ENCODE measurements around the gene TGFBRAP1.

The TGFBRAP1 gene

GRCh38 chr2:105249181-105249580, 80.4 kb downstream of the TGFBRAP1 start:
- H3K4me3 ChIP-seq (ENCODE audit: low read depth, low read length) = no peak overlapping the region
- DNase-seq (ENCODE audit: low read depth) = no peak

- H3K4me3 ChIP-seq (ENCODE audit: low read depth, low read length) = no peak overlapping the region
- DNase-seq (ENCODE audit: low read depth) = peak; percentile 23
These were observed 81.0 kb downstream of the TGFBRAP1 start for GRCh38 chr2:105248316-105249070.

- no peak overlapping the region for H3K4me3 ChIP-seq (ENCODE audit: low read depth, low read length)
- no peak for DNase-seq (ENCODE audit: low read depth)
These were observed 85.1 kb downstream of the TGFBRAP1 start for GRCh38 chr2:105244451-105244850.

- DNase-seq (ENCODE audit: low read depth) = no peak
- H3K4me3 ChIP-seq (ENCODE audit: low read depth, low read length) = no peak overlapping the region
These were observed 85.6 kb downstream of the TGFBRAP1 start for GRCh38 chr2:105243961-105244360.

GRCh38 chr2:105242286-105242993, 87.1 kb downstream of the TGFBRAP1 start:
- H3K4me3 ChIP-seq (ENCODE audit: low read depth, low read length) = no peak overlapping the region

GRCh38 chr2:105241443-105241842, 88.1 kb downstream of the TGFBRAP1 start, which contains the start of gene GPR45:
Gene GPR45 (plus strand): TSS chr2:105241743. CDS start chr2:105241859, 116 bp downstream.
- DNase-seq (ENCODE audit: low read depth) = no peak
- no peak within 1 kb of the TSS for H3K4me3 ChIP-seq (ENCODE audit: low read depth, low read length)

More at GRCh38 chr2:105242286-105242993, 87.1 kb downstream of the TGFBRAP1 start:
- no peak for DNase-seq (ENCODE audit: low read depth)

- H3K4me3 ChIP-seq (ENCODE audit: low read depth, low read length) = no peak overlapping the region
- DNase-seq (ENCODE audit: low read depth) = peak; percentile 77
These were observed 89.6 kb downstream of the TGFBRAP1 start for GRCh38 chr2:105239924-105240323.

- DNase-seq (ENCODE audit: low read depth) = no peak
- H3K4me3 ChIP-seq (ENCODE audit: low read depth, low read length) = no peak overlapping the region
These were observed 90.8 kb downstream of the TGFBRAP1 start for GRCh38 chr2:105238664-105239240.

- H3K4me3 ChIP-seq (ENCODE audit: low read depth, low read length) = no peak overlapping the region
- DNase-seq (ENCODE audit: low read depth) = no peak
These were observed 92.3 kb downstream of the TGFBRAP1 start for GRCh38 chr2:105237045-105237765.

GRCh38 chr2:105236060-105236424, 93.5 kb downstream of the TGFBRAP1 start:
- DNase-seq (ENCODE audit: low read depth) = no peak
- H3K4me3 ChIP-seq (ENCODE audit: low read depth, low read length) = no peak overlapping the region

GRCh38 chr2:105235388-105236059, 94.0 kb downstream of the TGFBRAP1 start:
- H3K4me3 ChIP-seq (ENCODE audit: low read depth, low read length) = no peak overlapping the region
- DNase-seq (ENCODE audit: low read depth) = peak; percentile 31

- no peak for DNase-seq (ENCODE audit: low read depth)
- no peak overlapping the region for H3K4me3 ChIP-seq (ENCODE audit: low read depth, low read length)
These were observed 98.3 kb downstream of the TGFBRAP1 start for GRCh38 chr2:105231232-105231619.

- no peak for DNase-seq (ENCODE audit: low read depth)
These were observed 105.1 kb downstream of the TGFBRAP1 start for GRCh38 chr2:105224444-105224843.

GRCh38 chr2:105220604-105221003, 108.9 kb downstream of the TGFBRAP1 start:
- DNase-seq (ENCODE audit: low read depth) = no peak
- no peak overlapping the region for H3K4me3 ChIP-seq (ENCODE audit: low read depth, low read length)

More at GRCh38 chr2:105224444-105224843, 105.1 kb downstream of the TGFBRAP1 start:
- no peak overlapping the region for H3K4me3 ChIP-seq (ENCODE audit: low read depth, low read length)

GRCh38 chr2:105215586-105216192, 113.8 kb downstream of the TGFBRAP1 start:
- no peak overlapping the region for H3K4me3 ChIP-seq (ENCODE audit: low read depth, low read length)
- DNase-seq (ENCODE audit: low read depth) = no peak

Data from skeletal muscle cell (primary cell).